ENCODE results near the gene CLEC2L.

Gene CLEC2L

GRCh38 chr7:139490130-139490529, 33.4 kb upstream of the CLEC2L start:
- TF ChIP-seq SPI1 (IDR thresholded peaks at IDR 0.05; ENCODE audit: low read depth, low read length) = no peak
- no peak for TF ChIP-seq PAX5 (IDR thresholded peaks at IDR 0.05; ENCODE audit: insufficient read depth, low read length, severe bottlenecking)
- TF ChIP-seq POLR2A (IDR thresholded peaks at IDR 0.05; ENCODE audit: low read depth, low read length) = no peak
- no peak for TF ChIP-seq POLR2AphosphoS5 (IDR thresholded peaks at IDR 0.05; ENCODE audit: low read depth, low read length)
- TF ChIP-seq POU2F2 (IDR thresholded peaks at IDR 0.05; ENCODE audit: low read depth, low read length) = no peak
- no peak for TF ChIP-seq TAF1 (IDR thresholded peaks at IDR 0.05; ENCODE audit: low read depth, low read length)
- DNase-seq (ENCODE audit: insufficient read length, low spot score) = no peak
- no peak for FAIRE-seq

GRCh38 chr7:139492293-139492692, 31.2 kb upstream of the CLEC2L start:
- TF ChIP-seq POLR2AphosphoS5 (IDR thresholded peaks at IDR 0.05; ENCODE audit: low read depth, low read length) = no peak
- TF ChIP-seq PAX5 (IDR thresholded peaks at IDR 0.05; ENCODE audit: insufficient read depth, low read length, severe bottlenecking) = no peak
- no peak for TF ChIP-seq POU2F2 (IDR thresholded peaks at IDR 0.05; ENCODE audit: low read depth, low read length)
- TF ChIP-seq TAF1 (IDR thresholded peaks at IDR 0.05; ENCODE audit: low read depth, low read length) = no peak
- TF ChIP-seq SPI1 (IDR thresholded peaks at IDR 0.05; ENCODE audit: low read depth, low read length) = no peak
- no peak for TF ChIP-seq POLR2A (IDR thresholded peaks at IDR 0.05; ENCODE audit: low read depth, low read length)
- DNase-seq (ENCODE audit: insufficient read length, low spot score) = no peak
- FAIRE-seq = no peak

- peak; percentile 84 for FAIRE-seq
These were observed 28.5 kb upstream of the CLEC2L start for GRCh38 chr7:139494835-139495579.

GRCh38 chr7:139495580-139496125, 27.8 kb upstream of the CLEC2L start:
- DNase-seq (ENCODE audit: insufficient read length, low spot score) = no peak
- FAIRE-seq = no peak

More at GRCh38 chr7:139494835-139495579, 28.5 kb upstream of the CLEC2L start:
- TF ChIP-seq POLR2AphosphoS5 (IDR thresholded peaks at IDR 0.05; ENCODE audit: low read depth, low read length) = no peak
- no peak for TF ChIP-seq SPI1 (IDR thresholded peaks at IDR 0.05; ENCODE audit: low read depth, low read length)
- no peak for TF ChIP-seq POU2F2 (IDR thresholded peaks at IDR 0.05; ENCODE audit: low read depth, low read length)
- no peak for TF ChIP-seq POLR2A (IDR thresholded peaks at IDR 0.05; ENCODE audit: low read depth, low read length)
- TF ChIP-seq TAF1 (IDR thresholded peaks at IDR 0.05; ENCODE audit: low read depth, low read length) = no peak
- no peak for TF ChIP-seq PAX5 (IDR thresholded peaks at IDR 0.05; ENCODE audit: insufficient read depth, low read length, severe bottlenecking)
- DNase-seq (ENCODE audit: insufficient read length, low spot score) = peak; percentile 53

GRCh38 chr7:139496528-139496927, 27.0 kb upstream of the CLEC2L start:
- DNase-seq (ENCODE audit: insufficient read length, low spot score) = no peak
- no peak for TF ChIP-seq SPI1 (IDR thresholded peaks at IDR 0.05; ENCODE audit: low read depth, low read length)
- TF ChIP-seq POU2F2 (IDR thresholded peaks at IDR 0.05; ENCODE audit: low read depth, low read length) = no peak
- TF ChIP-seq TAF1 (IDR thresholded peaks at IDR 0.05; ENCODE audit: low read depth, low read length) = no peak
- TF ChIP-seq POLR2AphosphoS5 (IDR thresholded peaks at IDR 0.05; ENCODE audit: low read depth, low read length) = no peak
- TF ChIP-seq POLR2A (IDR thresholded peaks at IDR 0.05; ENCODE audit: low read depth, low read length) = no peak
- no peak for TF ChIP-seq PAX5 (IDR thresholded peaks at IDR 0.05; ENCODE audit: insufficient read depth, low read length, severe bottlenecking)
- peak; percentile 55 for FAIRE-seq

More at GRCh38 chr7:139495580-139496125, 27.8 kb upstream of the CLEC2L start:
- TF ChIP-seq POLR2A (IDR thresholded peaks at IDR 0.05; ENCODE audit: low read depth, low read length) (no peak), POLR2AphosphoS5 (IDR thresholded peaks at IDR 0.05; ENCODE audit: low read depth, low read length) (no peak), TAF1 (IDR thresholded peaks at IDR 0.05; ENCODE audit: low read depth, low read length) (no peak), PAX5 (IDR thresholded peaks at IDR 0.05; ENCODE audit: insufficient read depth, low read length, severe bottlenecking) (no peak), POU2F2 (IDR thresholded peaks at IDR 0.05; ENCODE audit: low read depth, low read length) (no peak), SPI1 (IDR thresholded peaks at IDR 0.05; ENCODE audit: low read depth, low read length) (no peak)

GRCh38 chr7:139500770-139501138, 22.7 kb upstream of the CLEC2L start:
- FAIRE-seq (no peak), DNase-seq (ENCODE audit: insufficient read length, low spot score) (no peak)
- no peak for TF ChIP-seq POLR2AphosphoS5 (IDR thresholded peaks at IDR 0.05; ENCODE audit: low read depth, low read length)
- TF ChIP-seq PAX5 (IDR thresholded peaks at IDR 0.05; ENCODE audit: insufficient read depth, low read length, severe bottlenecking) = no peak
- no peak for TF ChIP-seq TAF1 (IDR thresholded peaks at IDR 0.05; ENCODE audit: low read depth, low read length)
- no peak for TF ChIP-seq SPI1 (IDR thresholded peaks at IDR 0.05; ENCODE audit: low read depth, low read length)
- TF ChIP-seq POU2F2 (IDR thresholded peaks at IDR 0.05; ENCODE audit: low read depth, low read length) = no peak
- no peak for TF ChIP-seq POLR2A (IDR thresholded peaks at IDR 0.05; ENCODE audit: low read depth, low read length)

- TF ChIP-seq TAF1 (IDR thresholded peaks at IDR 0.05; ENCODE audit: low read depth, low read length) = no peak
- FAIRE-seq = no peak
- no peak for DNase-seq (ENCODE audit: insufficient read length, low spot score)
These were observed 21.3 kb upstream of the CLEC2L start for GRCh38 chr7:139502226-139502625.

- FAIRE-seq (no peak), DNase-seq (ENCODE audit: insufficient read length, low spot score) (no peak)
- TF ChIP-seq SPI1 (IDR thresholded peaks at IDR 0.05; ENCODE audit: low read depth, low read length) (no peak), POU2F2 (IDR thresholded peaks at IDR 0.05; ENCODE audit: low read depth, low read length) (no peak), TAF1 (IDR thresholded peaks at IDR 0.05; ENCODE audit: low read depth, low read length) (no peak), POLR2AphosphoS5 (IDR thresholded peaks at IDR 0.05; ENCODE audit: low read depth, low read length) (no peak), POLR2A (IDR thresholded peaks at IDR 0.05; ENCODE audit: low read depth, low read length) (no peak), PAX5 (IDR thresholded peaks at IDR 0.05; ENCODE audit: insufficient read depth, low read length, severe bottlenecking) (no peak)
These were observed 17.9 kb upstream of the CLEC2L start for GRCh38 chr7:139505563-139505962.

GRCh38 chr7:139509535-139509934, 13.9 kb upstream of the CLEC2L start:
- no peak for TF ChIP-seq POLR2A (IDR thresholded peaks at IDR 0.05; ENCODE audit: low read depth, low read length)
- no peak for TF ChIP-seq TAF1 (IDR thresholded peaks at IDR 0.05; ENCODE audit: low read depth, low read length)
- no peak for TF ChIP-seq PAX5 (IDR thresholded peaks at IDR 0.05; ENCODE audit: insufficient read depth, low read length, severe bottlenecking)
- TF ChIP-seq SPI1 (IDR thresholded peaks at IDR 0.05; ENCODE audit: low read depth, low read length) = no peak
- TF ChIP-seq POU2F2 (IDR thresholded peaks at IDR 0.05; ENCODE audit: low read depth, low read length) = no peak
- no peak for TF ChIP-seq POLR2AphosphoS5 (IDR thresholded peaks at IDR 0.05; ENCODE audit: low read depth, low read length)
- FAIRE-seq (no peak), DNase-seq (ENCODE audit: insufficient read length, low spot score) (no peak)
